GM03348 (cell line): ENCODE results near the gene SLF1.
A peak's percentile ranks its signal among the peaks of the same experiment; 100 is the strongest.
"Not testable (repeated sequence)": the region's sequence is repeated elsewhere in the genome, so short reads cannot be mapped to it uniquely, and the experiment has no call there.

ENCODE experiments used
- DNase-seq: peaks from one replicate; pipeline ENCODE4 v3.0.0; 2012; ENCODE audit warnings: low spot score

The SLF1 gene

DNA sequence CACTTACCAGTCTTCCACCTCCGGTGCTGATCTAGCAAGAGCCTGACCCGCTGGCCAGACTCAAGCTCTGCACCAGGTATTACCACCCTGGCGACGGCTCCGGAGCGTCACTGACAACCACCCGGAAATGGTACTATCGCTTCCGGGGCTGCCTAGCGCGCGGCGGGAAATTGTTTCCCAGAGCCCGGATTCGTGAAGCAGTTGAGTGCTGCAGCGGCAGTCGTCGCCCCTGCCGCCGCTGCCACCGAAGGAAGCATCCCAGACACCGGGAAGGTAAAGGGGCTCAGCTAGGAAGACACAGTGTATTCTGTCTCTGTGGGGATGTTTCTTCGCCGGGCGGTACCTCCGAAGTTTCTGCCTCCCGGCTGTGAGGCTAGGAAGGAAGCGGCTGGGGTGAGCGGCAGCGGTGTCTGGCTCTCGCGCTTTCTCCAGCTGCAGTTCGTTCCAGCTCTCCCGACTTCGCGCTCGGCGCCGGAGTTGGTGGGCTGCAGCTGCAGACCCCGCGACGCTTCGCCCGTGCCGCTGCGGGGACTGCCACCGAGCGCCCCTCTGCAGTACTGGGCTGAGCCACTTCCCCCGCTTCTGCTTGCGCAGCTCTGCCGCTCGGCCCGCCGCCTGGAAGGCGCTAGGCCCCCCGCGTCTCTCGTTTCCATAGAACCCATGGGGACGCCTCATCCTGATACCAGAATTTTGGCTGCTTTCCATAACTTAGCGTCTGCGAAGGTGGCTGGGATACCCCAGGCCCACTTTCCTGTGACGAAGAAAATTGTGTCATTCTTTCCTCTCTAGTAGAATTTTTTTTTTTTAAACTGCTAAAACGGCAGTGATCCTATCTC is at the start of gene SLF1, which contains the start of gene KIAA0825:
TSS of gene SLF1 (plus strand) at position 177 of the 836 bp plus-strand sequence. CDS start 10,142 bp downstream, outside the sequence.
TSS of gene KIAA0825 (minus strand) at position 112 of the 836 bp plus-strand sequence. CDS start 81,478 bp downstream, outside the sequence.
- peak; percentile 89 for DNase-seq

GRCh38 chr5:94571415-94571814 is 47.1 kb upstream of the SLF1 start:
- no peak for DNase-seq

- not testable (repeated sequence) for DNase-seq
Measured at GRCh38 chr5:94573349-94573748, 45.1 kb upstream of the SLF1 start.

DNA sequence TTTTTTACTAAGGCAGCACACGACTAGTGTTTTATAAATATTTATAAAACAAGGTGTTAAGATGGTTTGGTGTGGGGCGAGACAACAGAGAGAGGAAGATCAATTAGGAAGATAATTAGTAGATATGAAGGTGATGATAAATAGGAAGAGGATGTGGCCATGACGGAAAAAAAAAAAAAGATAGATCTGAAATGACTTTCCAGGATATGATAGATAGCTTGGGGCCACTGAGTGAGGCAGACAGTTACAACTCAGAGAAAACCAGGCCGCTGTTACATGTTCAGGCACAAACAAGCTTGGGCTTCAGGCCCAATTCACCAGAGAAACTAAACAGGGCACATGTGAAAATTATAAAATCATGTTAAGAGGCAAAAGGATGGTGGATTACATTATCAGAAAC is 43.3 kb upstream of the SLF1 start:
- no peak for DNase-seq

GRCh38 chr5:94577466-94578245 is 40.8 kb upstream of the SLF1 start:
- DNase-seq, result no peak

- no peak for DNase-seq
Measured at GRCh38 chr5:94595281-94595840, 23.1 kb upstream of the SLF1 start.

DNA sequence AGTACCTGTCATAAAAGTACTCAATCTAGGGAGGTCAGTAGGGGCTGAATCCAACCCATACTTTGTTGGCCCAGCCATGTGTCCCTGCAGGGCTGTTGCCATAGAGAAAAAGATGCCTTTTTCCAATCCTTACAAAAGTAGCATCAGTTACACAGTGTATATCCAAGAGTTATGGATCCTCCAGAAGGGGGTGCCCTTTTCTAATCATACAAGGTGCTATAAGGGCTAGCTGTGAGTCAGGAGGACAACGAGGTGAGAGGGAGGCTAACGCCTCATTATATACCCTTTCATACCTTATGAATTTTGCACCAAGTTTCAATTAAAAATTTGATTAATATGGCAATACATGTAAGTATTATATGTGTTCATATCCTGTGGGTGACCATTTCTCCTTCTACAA is 4.9 kb upstream of the SLF1 start:
- DNase-seq, result no peak

DNA sequence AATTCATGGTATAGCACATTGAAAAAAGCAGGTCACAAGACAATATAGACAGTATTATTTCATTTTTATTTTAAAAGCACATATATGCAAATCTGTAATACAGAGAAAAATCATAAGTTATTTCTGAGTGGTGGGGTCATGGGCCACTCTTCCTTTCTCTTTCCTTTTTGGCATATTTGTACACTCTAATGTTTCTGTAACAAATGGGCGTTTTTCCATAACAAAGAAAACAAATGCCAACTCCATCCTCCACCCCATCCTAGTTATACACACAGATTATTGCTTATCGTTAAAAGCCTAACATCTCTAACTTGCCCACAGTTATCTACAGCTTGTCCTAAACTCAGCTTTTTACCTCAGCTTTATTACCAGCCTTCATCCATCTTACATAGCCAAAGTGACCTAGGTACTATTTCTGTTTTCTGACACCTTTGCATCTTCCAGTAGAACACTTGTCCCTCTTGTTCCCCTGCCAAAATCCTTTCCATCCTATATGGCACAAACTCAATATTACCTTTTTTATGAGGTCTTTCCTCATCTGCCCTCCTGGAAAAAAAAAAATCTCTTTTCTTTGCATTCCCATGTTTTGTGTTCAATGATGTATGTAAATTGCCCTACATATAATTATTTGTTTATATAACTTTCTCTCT is 4.2 kb upstream of the SLF1 start:
- no peak for DNase-seq

- no peak for DNase-seq
Measured at GRCh38 chr5:94615862-94616261, 2.6 kb upstream of the SLF1 start.

DNA sequence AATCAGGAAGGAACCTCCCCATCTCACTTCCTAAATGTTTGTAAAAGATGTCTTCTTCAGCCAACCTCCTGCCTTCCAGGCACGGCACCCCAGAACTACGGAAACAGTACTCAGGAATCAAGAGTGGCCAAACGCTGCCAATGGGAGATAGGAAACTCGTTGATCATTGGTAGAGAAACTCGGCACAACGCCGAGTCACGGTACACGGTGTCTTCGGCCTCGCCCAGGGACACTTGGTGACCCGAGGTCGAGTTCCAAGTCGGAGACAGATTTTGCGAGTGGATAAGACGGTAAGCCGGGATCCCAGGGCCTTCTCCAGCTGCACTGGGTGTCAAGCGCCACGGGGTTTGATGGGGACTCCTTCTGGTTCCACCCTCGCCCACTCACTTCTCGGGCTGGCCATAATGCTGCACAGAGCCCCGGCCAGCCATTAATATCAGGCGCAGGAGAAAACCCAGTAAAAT is 408 bp upstream of the SLF1 start:
- peak; percentile 54 for DNase-seq

DNA sequence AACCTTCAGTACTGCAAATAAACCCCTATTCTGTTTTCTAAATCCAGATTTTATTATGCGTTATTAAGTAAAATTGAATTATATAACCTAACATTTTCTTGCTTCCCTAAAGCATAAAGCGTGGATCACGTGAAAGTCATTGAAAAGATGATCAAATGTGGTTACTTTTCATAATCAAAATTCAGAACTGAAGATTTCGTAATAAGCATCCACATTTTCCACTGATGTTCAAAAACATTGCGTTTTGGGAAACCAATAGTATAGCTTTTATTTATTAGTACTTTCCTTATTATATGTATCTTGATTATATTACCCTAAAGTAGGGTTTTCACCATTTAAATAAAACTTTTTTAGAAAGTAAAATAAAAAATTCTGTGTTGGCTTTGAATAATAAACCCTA is 1.8 kb downstream of the SLF1 start:
- DNase-seq, result no peak

GRCh38 chr5:94621763-94622162 is 3.3 kb downstream of the SLF1 start:
- no peak for DNase-seq

- no peak for DNase-seq
Measured at GRCh38 chr5:94623011-94623410, 4.5 kb downstream of the SLF1 start.

- no peak for DNase-seq
Measured at GRCh38 chr5:94623877-94624276, 5.4 kb downstream of the SLF1 start.

DNA sequence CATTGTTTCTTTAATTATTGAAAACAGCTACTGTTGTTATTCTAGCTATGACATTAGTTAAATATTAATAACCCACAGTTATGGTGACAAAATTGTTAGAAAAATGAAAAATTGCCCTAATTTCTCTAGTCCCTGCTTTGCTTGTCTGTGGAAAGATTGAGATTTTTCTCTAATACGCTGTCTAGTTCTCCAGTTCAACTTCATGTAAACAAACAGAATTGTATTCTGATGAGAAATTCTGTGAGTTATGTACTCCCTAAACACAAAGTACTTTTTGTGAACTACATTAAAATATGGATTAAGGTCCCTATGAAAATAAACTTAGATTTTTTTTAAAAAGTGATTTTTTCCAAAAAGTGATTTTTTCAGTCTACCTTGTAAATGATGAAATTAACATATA is 8.7 kb downstream of the SLF1 start:
- no peak for DNase-seq

- no peak for DNase-seq
Measured at GRCh38 chr5:94632024-94632423, 13.6 kb downstream of the SLF1 start.

GRCh38 chr5:94640176-94640575 is 21.7 kb downstream of the SLF1 start:
- DNase-seq, result no peak

DNA sequence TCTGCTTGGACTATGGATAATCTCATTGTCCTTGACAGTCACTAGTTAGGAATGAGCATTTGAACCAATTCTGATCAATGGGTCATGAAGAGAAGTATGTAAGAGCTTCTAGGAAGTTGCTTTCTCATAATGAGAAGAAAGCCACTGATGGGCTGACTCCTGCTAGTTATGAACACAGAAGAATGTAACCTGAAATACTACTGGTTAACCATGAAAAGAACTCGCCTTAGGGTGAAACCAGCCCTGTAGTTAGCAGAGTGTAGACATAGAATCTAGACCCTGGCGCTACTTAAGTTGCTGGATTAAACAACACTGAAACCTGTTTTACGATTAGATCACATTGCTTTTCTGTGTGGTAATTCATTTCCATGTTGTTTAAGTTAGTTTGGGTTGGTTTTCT is 26.6 kb downstream of the SLF1 start:
- no peak for DNase-seq

DNA sequence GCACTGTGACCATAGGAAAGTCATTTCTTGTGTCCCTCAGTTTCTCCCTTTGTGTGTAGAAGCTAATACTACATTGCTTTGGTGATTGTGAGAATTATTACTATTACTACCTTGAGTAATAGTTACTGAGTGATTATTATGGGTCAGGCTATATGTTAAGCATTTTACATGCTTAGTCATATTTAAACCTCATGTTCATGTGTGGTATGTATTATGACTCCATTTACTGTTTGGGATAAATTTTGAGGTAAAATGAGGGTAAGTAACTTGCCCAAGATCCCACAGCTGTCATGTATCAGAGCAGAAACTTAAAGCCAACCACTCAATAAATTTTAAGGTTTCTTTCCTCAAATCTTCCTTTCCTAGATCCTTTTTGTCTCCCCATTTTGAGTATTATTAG is 28.3 kb downstream of the SLF1 start:
- DNase-seq, result no peak

DNA sequence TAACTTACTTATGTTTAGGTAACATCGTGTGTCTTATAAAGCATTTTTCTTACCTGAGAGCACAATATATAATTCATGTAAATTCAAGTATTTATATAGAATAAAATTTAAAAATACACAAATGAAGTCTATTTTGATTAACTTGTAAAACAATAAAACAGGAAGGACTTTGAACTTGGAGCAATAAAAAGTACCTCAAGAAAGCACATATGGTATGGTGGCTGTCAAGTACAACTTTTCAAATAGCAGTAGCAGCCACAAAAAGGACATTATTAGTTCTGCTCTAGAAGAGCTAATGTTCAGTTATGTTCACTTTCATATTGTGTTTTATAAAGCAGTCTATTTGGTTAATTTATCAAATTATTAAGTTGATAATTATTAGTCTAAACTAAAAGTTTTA is 31.4 kb downstream of the SLF1 start:
- DNase-seq, result no peak

DNA sequence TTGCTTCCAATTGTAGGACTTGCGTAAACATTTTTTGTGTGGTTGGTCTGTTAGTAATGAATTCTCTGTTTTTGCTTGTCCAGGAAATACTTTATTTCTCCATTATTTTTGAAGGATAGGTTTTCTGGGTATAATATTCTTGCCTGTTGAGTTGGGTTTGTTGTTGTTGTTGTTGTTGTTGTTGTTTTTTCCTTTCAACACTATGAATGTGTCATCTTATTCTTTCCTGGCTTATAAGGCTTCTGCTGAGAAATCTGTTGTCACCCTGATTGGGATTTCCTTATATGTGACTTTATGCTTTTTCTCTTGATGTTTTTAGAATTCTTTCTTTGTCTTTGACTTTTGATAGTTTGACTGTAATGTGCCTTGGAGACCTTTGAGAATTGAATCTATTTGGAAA is 39.8 kb downstream of the SLF1 start:
- DNase-seq, result no peak

DNA sequence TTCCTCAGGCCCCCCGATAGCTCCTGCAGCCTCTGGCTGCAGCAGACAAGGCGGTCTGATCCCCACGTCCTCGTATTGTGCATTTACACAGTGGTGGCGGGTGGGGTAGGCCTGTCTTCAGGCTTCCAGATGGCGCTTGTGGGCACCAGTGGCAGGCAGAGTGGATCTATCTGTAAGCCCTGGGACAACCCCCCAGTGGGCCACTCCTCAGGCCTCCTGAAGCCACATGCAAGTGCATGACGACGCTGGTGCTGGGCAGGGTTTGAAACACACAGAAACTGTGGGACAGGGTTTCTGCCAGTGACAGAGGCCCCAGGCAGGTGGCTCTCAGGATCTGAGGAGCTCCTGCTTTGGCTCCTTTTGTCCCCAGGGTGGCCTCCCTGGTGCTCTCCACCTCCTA is 42.0 kb downstream of the SLF1 start:
- DNase-seq, result no peak
